ENCODE measurements around the gene IKZF1.

DNA sequence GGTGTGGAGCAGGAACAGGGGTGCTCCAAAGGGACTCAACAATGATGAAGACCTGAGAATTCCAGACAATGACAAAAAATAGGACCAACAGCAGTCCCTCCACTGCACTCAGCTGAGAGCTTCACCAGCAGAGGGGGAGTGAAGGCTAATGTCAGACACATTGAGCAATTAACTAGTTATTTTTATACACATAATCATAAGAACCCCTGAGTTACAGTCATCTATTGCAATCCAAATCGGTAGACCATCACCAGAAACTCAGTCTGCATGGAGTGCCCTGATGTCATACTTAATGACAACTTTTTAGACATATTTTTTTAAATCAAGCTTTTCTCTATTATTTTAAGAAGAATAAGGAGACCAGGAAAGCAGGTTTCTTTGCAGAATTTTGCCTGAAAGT lies 30.6 kb upstream of the IKZF1 start:
- TF ChIP-seq EZH2phosphoT487 (IDR thresholded peaks at IDR 0.05; ENCODE audit: low read depth), result no peak
- TF ChIP-seq, protein P1, sequence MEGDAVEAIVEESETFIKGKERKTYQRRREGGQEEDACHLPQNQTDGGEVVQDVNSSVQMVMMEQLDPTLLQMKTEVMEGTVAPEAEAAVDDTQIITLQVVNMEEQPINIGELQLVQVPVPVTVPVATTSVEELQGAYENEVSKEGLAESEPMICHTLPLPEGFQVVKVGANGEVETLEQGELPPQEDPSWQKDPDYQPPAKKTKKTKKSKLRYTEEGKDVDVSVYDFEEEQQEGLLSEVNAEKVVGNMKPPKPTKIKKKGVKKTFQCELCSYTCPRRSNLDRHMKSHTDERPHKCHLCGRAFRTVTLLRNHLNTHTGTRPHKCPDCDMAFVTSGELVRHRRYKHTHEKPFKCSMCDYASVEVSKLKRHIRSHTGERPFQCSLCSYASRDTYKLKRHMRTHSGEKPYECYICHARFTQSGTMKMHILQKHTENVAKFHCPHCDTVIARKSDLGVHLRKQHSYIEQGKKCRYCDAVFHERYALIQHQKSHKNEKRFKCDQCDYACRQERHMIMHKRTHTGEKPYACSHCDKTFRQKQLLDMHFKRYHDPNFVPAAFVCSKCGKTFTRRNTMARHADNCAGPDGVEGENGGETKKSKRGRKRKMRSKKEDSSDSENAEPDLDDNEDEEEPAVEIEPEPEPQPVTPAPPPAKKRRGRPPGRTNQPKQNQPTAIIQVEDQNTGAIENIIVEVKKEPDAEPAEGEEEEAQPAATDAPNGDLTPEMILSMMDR (IDR thresholded peaks at IDR 0.05; ENCODE audit: low read depth, low read length), result peak; percentile 45

Data from OCI-LY3 (cell line).